ENCODE results near the gene F10. TPM values are rescaled to one million over a fixed set of nuclear protein-coding genes. Genes with fewer than 3 reads are reported as not detected.

F10 gene
- total RNA-seq, 1 experiment from 2014 or later: not detected

DNA sequence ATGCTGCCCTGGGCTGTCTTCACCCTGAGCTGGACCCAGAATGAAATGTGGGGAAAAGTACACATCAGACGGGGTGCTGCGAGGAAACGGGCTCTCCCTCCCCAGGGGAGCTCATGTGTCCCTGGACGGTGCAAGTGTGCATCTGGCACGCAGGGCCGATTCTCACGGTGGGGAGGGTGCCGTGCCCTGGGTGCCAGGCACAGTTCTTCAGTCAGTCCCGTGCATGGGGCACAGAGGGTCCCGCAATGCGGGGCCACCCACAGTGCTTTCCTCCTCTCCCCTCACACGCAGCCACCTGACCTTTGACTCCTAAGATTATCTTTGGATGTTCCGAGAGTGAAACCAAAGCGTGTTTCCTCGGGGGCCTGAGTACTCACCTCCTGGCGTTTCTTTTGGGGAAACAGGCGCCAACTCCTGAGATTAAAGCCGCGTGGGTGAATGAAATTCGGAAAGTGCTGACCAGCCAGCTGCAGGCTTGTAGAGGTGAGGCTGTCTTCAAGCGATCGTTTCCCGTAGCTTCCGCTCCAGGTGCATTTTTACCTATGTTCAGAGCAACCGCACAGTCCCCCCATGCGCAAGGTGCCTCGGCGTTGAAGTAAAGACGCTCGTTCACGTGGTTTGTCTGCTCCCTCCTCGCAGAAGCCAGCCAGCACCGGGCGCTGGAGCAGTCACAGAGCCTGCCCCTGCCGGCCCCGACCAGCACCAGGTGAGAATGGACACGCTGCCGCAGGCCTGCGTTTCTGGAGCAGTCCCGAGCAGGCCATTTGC lies 34.5 kb upstream of the F10 start:
- Histone ChIP-seq H3K27me3 (ENCODE audit: low read length) (no peaks in the 10 kb centered on the region), H3K9me2 (replicated peaks; ENCODE audit: low read length) (no peaks in the 10 kb centered on the region), H3K4me2 (ENCODE audit: low read length) (no peak overlapping the region), H3K36me3 (ENCODE audit: low read depth, low read length) (no peaks in the 10 kb centered on the region), H3F3A (ENCODE audit: low read length, unreplicated experiment) (no peaks in the 10 kb centered on the region), H3K4me1 (ENCODE audit: insufficient read depth, low read length) (peaks cover 4% of the 10 kb centered on the region; the same call in 1 of the 2 replicates), H2AFZ (ENCODE audit: low read length) (no peak overlapping the region), H3K4me3 (ENCODE audit: low read length) (no peak overlapping the region), H3K9ac (ENCODE audit: low read length) (no peak overlapping the region), H3K79me2 (ENCODE audit: low read length) (no peaks in the 10 kb centered on the region), H3K27ac (ENCODE audit: low read length) (no peak overlapping the region), H3K9me3 (ENCODE audit: low read length) (no peaks in the 10 kb centered on the region), H4K20me1 (ENCODE audit: low read length) (no peaks in the 10 kb centered on the region)
- ChIA-PET POLR2A (ENCODE audit: unreplicated experiment) (no interaction called here), CTCF (no interaction called here)
- DNase-seq (no peak), ATAC-seq (no peak)
- no peak for TF ChIP-seq EZH2phosphoT487 (IDR thresholded peaks at IDR 0.05; ENCODE audit: borderline replicate concordance, low read length)
- TF ChIP-seq, protein P1, sequence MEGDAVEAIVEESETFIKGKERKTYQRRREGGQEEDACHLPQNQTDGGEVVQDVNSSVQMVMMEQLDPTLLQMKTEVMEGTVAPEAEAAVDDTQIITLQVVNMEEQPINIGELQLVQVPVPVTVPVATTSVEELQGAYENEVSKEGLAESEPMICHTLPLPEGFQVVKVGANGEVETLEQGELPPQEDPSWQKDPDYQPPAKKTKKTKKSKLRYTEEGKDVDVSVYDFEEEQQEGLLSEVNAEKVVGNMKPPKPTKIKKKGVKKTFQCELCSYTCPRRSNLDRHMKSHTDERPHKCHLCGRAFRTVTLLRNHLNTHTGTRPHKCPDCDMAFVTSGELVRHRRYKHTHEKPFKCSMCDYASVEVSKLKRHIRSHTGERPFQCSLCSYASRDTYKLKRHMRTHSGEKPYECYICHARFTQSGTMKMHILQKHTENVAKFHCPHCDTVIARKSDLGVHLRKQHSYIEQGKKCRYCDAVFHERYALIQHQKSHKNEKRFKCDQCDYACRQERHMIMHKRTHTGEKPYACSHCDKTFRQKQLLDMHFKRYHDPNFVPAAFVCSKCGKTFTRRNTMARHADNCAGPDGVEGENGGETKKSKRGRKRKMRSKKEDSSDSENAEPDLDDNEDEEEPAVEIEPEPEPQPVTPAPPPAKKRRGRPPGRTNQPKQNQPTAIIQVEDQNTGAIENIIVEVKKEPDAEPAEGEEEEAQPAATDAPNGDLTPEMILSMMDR (conservative IDR thresholded peaks at IDR 0.05; ENCODE audit: low read depth, low read length): no peak
- no peak for TF ChIP-seq EZH2 (IDR thresholded peaks at IDR 0.05; ENCODE audit: low read length, unreplicated experiment)
- no TSS peak for BruUV-seq (replicated peaks)
- intact Hi-C loops (cut with micrococcal nuclease): no loop called here

DNA sequence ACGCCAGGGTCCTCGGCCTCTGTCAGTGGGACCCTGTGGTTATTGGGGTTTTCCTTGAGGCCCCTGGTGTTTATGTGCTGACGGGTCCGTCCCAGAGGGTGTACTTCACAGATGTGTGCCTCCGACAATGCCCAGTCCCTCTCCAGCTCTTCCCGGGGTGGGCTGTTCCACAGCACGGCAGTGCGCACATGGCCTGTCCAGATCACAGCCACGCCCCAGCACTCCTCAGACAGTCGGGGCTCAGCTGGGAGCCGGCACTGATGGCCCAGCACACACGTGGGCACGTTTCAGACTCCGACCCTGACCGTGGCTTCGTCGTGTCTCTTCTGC lies 33.9 kb upstream of the F10 start:
- Histone ChIP-seq H4K20me1 (ENCODE audit: low read length) (no peaks in the 10 kb centered on the region), H2AFZ (ENCODE audit: low read length) (no peak overlapping the region), H3K9me2 (replicated peaks; ENCODE audit: low read length) (no peaks in the 10 kb centered on the region), H3K36me3 (ENCODE audit: low read depth, low read length) (no peaks in the 10 kb centered on the region), H3K27ac (ENCODE audit: low read length) (no peak overlapping the region), H3K9ac (ENCODE audit: low read length) (no peak overlapping the region), H3K79me2 (ENCODE audit: low read length) (no peaks in the 10 kb centered on the region), H3K4me2 (ENCODE audit: low read length) (no peak overlapping the region), H3K9me3 (ENCODE audit: low read length) (no peaks in the 10 kb centered on the region), H3K4me3 (ENCODE audit: low read length) (no peak overlapping the region), H3K27me3 (ENCODE audit: low read length) (no peaks in the 10 kb centered on the region), H3K4me1 (ENCODE audit: insufficient read depth, low read length) (no peaks in the 10 kb centered on the region), H3F3A (ENCODE audit: low read length, unreplicated experiment) (no peaks in the 10 kb centered on the region)
- CTCF ChIA-PET: no interaction called here
- ATAC-seq (no peak), DNase-seq (no peak)
- TF ChIP-seq, protein P1 (conservative IDR thresholded peaks at IDR 0.05; ENCODE audit: low read depth, low read length): no peak
- no peak for TF ChIP-seq EZH2phosphoT487 (IDR thresholded peaks at IDR 0.05; ENCODE audit: borderline replicate concordance, low read length)
- no peak for TF ChIP-seq EZH2 (IDR thresholded peaks at IDR 0.05; ENCODE audit: low read length, unreplicated experiment)
- BruUV-seq (replicated peaks): no TSS peak
- POLR2A ChIA-PET (ENCODE audit: unreplicated experiment): no interaction called here
- intact Hi-C loops (cut with micrococcal nuclease): no loop called here

DNA sequence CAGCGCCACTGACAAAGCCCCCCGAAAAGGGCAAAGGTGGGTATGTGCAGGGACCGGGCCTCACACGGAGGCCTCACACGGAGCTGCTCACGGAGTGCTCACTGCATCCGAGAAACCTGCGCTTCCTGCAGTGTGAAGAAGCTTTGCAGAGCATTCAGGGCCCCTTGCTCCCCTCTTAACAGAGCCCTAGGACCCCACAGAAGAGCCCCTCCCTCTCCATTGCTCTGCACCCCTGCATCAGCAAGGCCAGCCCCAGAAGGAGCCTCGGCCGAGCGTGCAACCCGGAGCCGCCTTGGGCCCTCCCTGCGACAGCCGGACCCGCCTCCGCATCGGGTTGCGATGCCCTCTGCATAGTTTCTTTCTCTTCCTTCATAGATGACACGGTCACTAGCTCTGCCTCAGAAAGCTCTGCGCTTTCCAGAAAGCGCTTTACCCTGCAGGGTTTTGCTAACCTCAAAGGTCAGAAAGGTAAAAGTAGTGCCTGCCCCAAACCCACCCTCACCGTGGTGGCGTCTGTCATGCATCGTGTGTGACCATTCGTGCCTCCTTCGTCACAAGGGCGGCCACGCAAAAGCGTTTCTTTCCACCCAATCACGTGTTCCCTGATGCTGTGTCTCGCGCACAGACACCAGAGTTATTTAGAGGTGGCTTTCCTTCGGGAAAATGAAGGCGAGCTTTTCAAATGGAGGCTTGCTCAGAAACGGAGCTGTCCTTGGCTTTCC lies 32.7 kb upstream of the F10 start:
- ChIA-PET POLR2A (ENCODE audit: unreplicated experiment) (no interaction called here), CTCF (no interaction called here)
- Histone ChIP-seq H4K20me1 (ENCODE audit: low read length) (no peaks in the 10 kb centered on the region), H3K4me2 (ENCODE audit: low read length) (no peak overlapping the region), H3K36me3 (ENCODE audit: low read depth, low read length) (no peaks in the 10 kb centered on the region), H3K27ac (ENCODE audit: low read length) (no peak overlapping the region), H3K4me3 (ENCODE audit: low read length) (no peak overlapping the region), H3K27me3 (ENCODE audit: low read length) (no peaks in the 10 kb centered on the region), H3F3A (ENCODE audit: low read length, unreplicated experiment) (no peaks in the 10 kb centered on the region), H3K79me2 (ENCODE audit: low read length) (no peaks in the 10 kb centered on the region), H3K9me2 (replicated peaks; ENCODE audit: low read length) (no peaks in the 10 kb centered on the region), H2AFZ (ENCODE audit: low read length) (no peak overlapping the region), H3K9ac (ENCODE audit: low read length) (no peak overlapping the region), H3K9me3 (ENCODE audit: low read length) (no peaks in the 10 kb centered on the region), H3K4me1 (ENCODE audit: insufficient read depth, low read length) (no peaks in the 10 kb centered on the region)
- ATAC-seq: no peak
- intact Hi-C loops (cut with micrococcal nuclease): no loop called here
- no peak for DNase-seq
- BruUV-seq (replicated peaks): no TSS peak
- TF ChIP-seq EZH2 (IDR thresholded peaks at IDR 0.05; ENCODE audit: low read length, unreplicated experiment) (no peak), EZH2phosphoT487 (IDR thresholded peaks at IDR 0.05; ENCODE audit: borderline replicate concordance, low read length) (no peak)
- TF ChIP-seq, protein P1 (conservative IDR thresholded peaks at IDR 0.05; ENCODE audit: low read depth, low read length): no peak

All from PC-3 (cell line).